K562 (cell line): ENCODE measurements around the gene PODN. TPM values are rescaled to one million over a fixed set of nuclear protein-coding genes. Genes with fewer than 3 reads are reported as not detected.

Source experiments
- ATAC-seq: fragments of 200-7000 bp; cut with Tn5 transposase; 3 replicates; pipeline ENCODE4 v1.9.1; 2020; ENCODE audit warnings: moderate library complexity
- BruUV-seq: library from RNA; stranded (reverse); fragments of 400-500 nt; replicated peaks from 2 replicates; lab custom pipeline; 2021; lab: Mats Ljungman, UMichigan
- CTCF ChIA-PET: fragments of 300-600 bp; formaldehyde crosslinking; extraction: SDS; loops from one replicate; lab custom pipeline; 2021; ENCODE audit warnings: low intra/inter-chr PET ratio; lab: Yijun Ruan, JAX
- POLR2A ChIA-PET: fragments of 300-600, 350-650 bp; sonication (Branson Sonifier 250); formaldehyde crosslinking; extraction: SDS; loops from one replicate; lab custom pipeline; 2021; ENCODE audit warnings: antibody characterized with exemption, inconsistent platforms; lab: Yijun Ruan, JAX
- DNase-seq, 4 experiments: peaks; one replicate each; pipeline versions ENCODE4 v3.0.0 to v3.0.0-alpha.2; 2011 to 2018; ENCODE audit warnings: low spot score in 3 of 4, mixed read lengths in 3 of 4; ENCODE audit errors: extremely low read depth in 1 of 4
- FAIRE-seq: peaks from 2 replicates; lab custom pipeline; 2011; peaks lifted over from hg19 to GRCh38; lab: Jason Lieb, UNC
- H2AFZ ChIP-seq: 2 replicates; pipeline ENCODE4 v1.6.0; 2011; ENCODE audit warnings: low read depth, low read length, control low read depth, inconsistent platforms
- H3K27ac ChIP-seq: fragments of 200-600 bp; 3 replicates; pipeline ENCODE4 v1.8.0; 2011; ENCODE audit warnings: low read depth, mild to moderate bottlenecking, control low read depth, inconsistent platforms, low read length, moderate library complexity, mixed read lengths; ENCODE audit errors: extremely low read depth
- H3K27me3 ChIP-seq, 2 experiments: fragments of 300-600 bp in 1 of 2; 2 replicates in 1 of 2; 3 replicates in 1 of 2; pipeline versions ENCODE4 v1.6.0 to v1.8.0; 2011; ENCODE audit warnings: inconsistent platforms in 2 of 2, low read length in 2 of 2, mild to moderate bottlenecking in 1 of 2, mixed read lengths in 1 of 2, moderate library complexity in 1 of 2; ENCODE audit not compliant: control insufficient read depth in 2 of 2, insufficient read depth in 2 of 2
- H3K36me3 ChIP-seq: fragments of 300-600 bp; 3 replicates; pipeline ENCODE4 v1.8.0; 2011; ENCODE audit warnings: mild to moderate bottlenecking, low read length, inconsistent platforms; ENCODE audit not compliant: control insufficient read depth, insufficient read depth
- H3K4me1 ChIP-seq, 2 experiments: fragments of 200-600 bp in 1 of 2; replicated peaks in 1 of 2; 2 replicates in 1 of 2; 3 replicates in 1 of 2; pipeline versions ENCODE4 v1.5.1 to v1.8.0; 2011; ENCODE audit warnings: inconsistent platforms in 2 of 2, low read length in 2 of 2, mild to moderate bottlenecking in 1 of 2, mixed read lengths in 1 of 2, moderate library complexity in 1 of 2; ENCODE audit not compliant: control insufficient read depth in 2 of 2, insufficient read depth in 2 of 2
- H3K4me2 ChIP-seq: 2 replicates; pipeline ENCODE4 v1.6.1; 2011; ENCODE audit warnings: low read length, control low read depth, inconsistent platforms, mixed read lengths; ENCODE audit not compliant: insufficient read depth
- H3K4me3 ChIP-seq: fragments of 200-600 bp; sonication (generic), shearing (Covaris generic); 2 replicates; pipeline ENCODE4 v1.5.1; 2016; ENCODE audit warnings: control low read depth, inconsistent platforms
- H3K79me2 ChIP-seq: fragments of 200-600 bp; 3 replicates; pipeline ENCODE4 v1.8.0; 2011; ENCODE audit warnings: low read length, inconsistent platforms; ENCODE audit not compliant: control insufficient read depth, insufficient read depth
- H3K9ac ChIP-seq, 2 experiments: 2 replicates each; pipeline versions ENCODE4 v1.6.0 to v1.6.1; 2011; ENCODE audit warnings: low read depth in 2 of 2, low read length in 2 of 2, control low read depth in 1 of 2, inconsistent platforms in 1 of 2, mild to moderate bottlenecking in 1 of 2, mixed read lengths in 1 of 2; ENCODE audit not compliant: insufficient read depth in 1 of 2
- H3K9me1 ChIP-seq: one replicate; pipeline ENCODE4 v1.6.0; 2011; ENCODE audit warnings: inconsistent platforms, mild to moderate bottlenecking, low read length, moderate library complexity; ENCODE audit not compliant: control insufficient read depth, insufficient read depth
- H3K9me3 ChIP-seq: replicated peaks from 2 replicates; pipeline ENCODE4 v1.5.1; 2011; ENCODE audit warnings: low read depth, low read length, inconsistent platforms; ENCODE audit not compliant: control insufficient read depth, insufficient read depth
- H4K20me1 ChIP-seq: replicated peaks from 2 replicates; pipeline ENCODE4 v1.6.1; 2011; ENCODE audit warnings: low read length, inconsistent platforms, mixed read lengths; ENCODE audit not compliant: control insufficient read depth, insufficient read depth
- KDM1A ChIP-seq, 2 experiments: fragments of 450-650 bp; IDR thresholded peaks; 2 replicates each; pipeline ENCODE4 v1.6.1; 2016; ENCODE audit warnings: mild to moderate bottlenecking in 2 of 2
- TCF7 ChIP-seq: sonication (generic); IDR thresholded peaks from 2 replicates; pipeline ENCODE4 v1.6.1; 2016; ENCODE audit warnings: antibody characterized with exemption, borderline replicate concordance
- WGBS: fragments of 100-300 bp; shearing (Covaris generic); methylation state at CpG from one replicate; pipeline ENCODE4 v1.1.6; 2016; ENCODE audit warnings: low coverage, mixed read lengths; ENCODE audit not compliant: insufficient coverage; ENCODE audit errors: missing lambda C conversion rate; 5-methylcytosine and 5-hydroxymethylcytosine counted together
- in situ Hi-C: fragments of 300-500 bp; cut with MboI; formaldehyde crosslinking; loops from 4 replicates; pipeline ENCODE4 v1.15.0; 2018; ENCODE audit warnings: inconsistent platforms, mixed read lengths
- intact Hi-C: fragments of 100-400 bp; cut with micrococcal nuclease; formaldehyde crosslinking; loops from 2 replicates; pipeline ENCODE4 v1.14.2; 2022
- polyA plus RNA-seq, 8 experiments: library from polyadenylated mRNA; depleted of rRNA in 4 of 8; stranded (reverse) in 5 of 8; unstranded in 3 of 8; fragments of >200 nt; fragmentation: Nextera tagmentation in 2 of 8; fragmentation: Illumina TruSeq in 1 of 8; extraction: Ambion mirVana in 2 of 8; extraction: Trizol in 1 of 8; gene quantifications; 2 replicates each; pipeline versions ENCODE4 v1.2.1 to v1.2.3, GENCODE V29; 2011 to 2014; ENCODE audit warnings: inconsistent platforms in 1 of 8, missing spikeins in 1 of 8
- total RNA-seq, 7 experiments: library from RNA; depleted of rRNA in 6 of 7; stranded (reverse); fragments of >200 nt in 6 of 7; fragmentation: Illumina TruSeq in 2 of 7; extraction: Trizol in 2 of 7; gene quantifications; 2 replicates each; pipeline versions ENCODE4 v1.2.1 to v1.2.3, GENCODE V29; 2011 to 2021; ENCODE audit warnings: low replicate concordance in 1 of 7

PODN gene
- total and polyA plus RNA-seq, 9 of the 15 experiments (the other 6 are each of a cell fraction or from before 2014, with no cell fraction given): not detected

DNA sequence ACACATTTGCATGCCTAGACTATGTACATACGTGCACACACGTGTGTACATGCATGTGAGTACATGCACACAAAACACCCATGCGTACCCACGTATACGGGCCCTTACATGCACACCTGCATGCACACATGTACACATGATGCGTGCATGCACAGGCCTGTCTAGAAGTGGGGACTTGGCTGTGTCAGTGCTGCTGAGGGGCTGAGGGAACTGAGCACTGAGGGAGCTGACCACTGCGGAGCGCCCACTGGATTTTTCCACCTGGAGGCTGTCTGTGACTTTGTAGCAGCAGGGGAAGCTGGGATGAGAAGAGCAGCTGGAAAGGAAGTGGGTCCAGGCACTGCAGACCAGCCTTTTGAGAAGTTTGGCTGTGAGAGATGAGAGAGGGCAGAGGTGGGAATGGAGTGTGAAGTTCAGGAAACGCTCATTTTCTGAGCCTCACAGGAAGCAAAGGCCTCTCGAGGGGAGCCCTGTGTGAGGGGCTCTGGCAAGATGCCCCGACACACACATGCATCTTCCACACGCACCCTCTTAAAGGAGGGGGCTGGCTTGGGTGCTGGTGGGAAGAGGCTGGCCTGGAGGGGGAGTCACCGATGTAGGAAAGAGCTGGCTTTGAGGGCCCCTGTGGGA is 20.9 kb downstream of the PODN start:
- in situ Hi-C loops: no loop called here
- no peak for DNase-seq
- H3K27me3 ChIP-seq: peaks cover 0 to 42% of the 10 kb centered on the region in 2 experiments; a peak in 3 of 5 replicates
- no peak overlapping the region for H3K4me2 ChIP-seq
- CTCF ChIA-PET: no interaction called here
- TF ChIP-seq TCF7 (no peak), KDM1A (IDR thresholded peaks at IDR 0.05) (peak in 1 of 2 experiments; percentile 88; a peak in 1 of 4 replicates)
- TF ChIP-seq, all 486 proteins: peak for 1
- no peak overlapping the region for H3K4me3 ChIP-seq
- H3K27ac ChIP-seq: no peak overlapping the region
- H3K9ac ChIP-seq: no peak overlapping the region
- FAIRE-seq: peak; percentile 26
- no peaks in the 10 kb centered on the region for H3K79me2 ChIP-seq
- no peaks in the 10 kb centered on the region for H3K36me3 ChIP-seq
- H3K9me3 ChIP-seq: no peaks in the 10 kb centered on the region
- H3K9me1 ChIP-seq: no peaks in the 10 kb centered on the region
- intact Hi-C loops: no loop called here
- BruUV-seq: no TSS peak
- POLR2A ChIA-PET: interaction anchor here (0.5 to 0.7 kb wide), 3 partner anchors 46 to 1500 kb away, joined by 3 to 6 read pairs (median 3); no protein-coding TSS in a partner anchor
- H2AFZ ChIP-seq: no peak overlapping the region
- H3K4me1 ChIP-seq: peaks cover 0 to 35% of the 10 kb centered on the region in 2 experiments; a peak in 3 of 5 replicates
- no peak for ATAC-seq
- H4K20me1 ChIP-seq: peaks cover 7% of the 10 kb centered on the region; the same call in 1 of the 2 replicates
- 27% methylated on average over 13 of the region's 13 CpGs for WGBS
